HepG2 (cell line): ENCODE data around the gene SYNDIG1. TPM values are rescaled to one million over a fixed set of nuclear protein-coding genes. Genes with fewer than 3 reads are reported as not detected.

ENCODE experiments used
- ATAC-seq: fragments of 200-7000 bp; cut with Tn5 transposase; 3 replicates; pipeline ENCODE4 v1.9.1; 2020; ENCODE audit warnings: mild to moderate bottlenecking, moderate library complexity
- BruUV-seq: library from RNA; stranded (reverse); fragments of 400-500 nt; replicated peaks from 2 replicates; lab custom pipeline; 2021; lab: Mats Ljungman, UMichigan
- CTCF ChIA-PET: fragments of 300-600 bp; formaldehyde crosslinking; extraction: SDS; loops from one replicate; lab custom pipeline; 2021; ENCODE audit warnings: low total read pairs, inconsistent platforms, low intra/inter-chr PET ratio; lab: Yijun Ruan, JAX
- POLR2A ChIA-PET: fragments of 350-600 bp; sonication (Branson Sonifier 250); formaldehyde crosslinking; loops from one replicate; lab custom pipeline; 2020; ENCODE audit warnings: antibody characterized with exemption, inconsistent platforms; lab: Yijun Ruan, JAX
- DNase-seq: peaks from one replicate; pipeline ENCODE4 v3.0.0-alpha.2; 2015; ENCODE audit warnings: low spot score
- FAIRE-seq: peaks from 3 replicates; lab custom pipeline; 2011; peaks lifted over from hg19 to GRCh38; lab: Jason Lieb, UNC
- H2AFZ ChIP-seq: one replicate; pipeline ENCODE4 v1.6.1; 2011; ENCODE audit warnings: low read length, inconsistent platforms
- H3K27ac ChIP-seq: fragments of 300-600 bp; 3 replicates; pipeline ENCODE4 v1.8.0; 2011; ENCODE audit warnings: mixed run types, mild to moderate bottlenecking, mixed read lengths, low read length, inconsistent platforms; ENCODE audit not compliant: insufficient read depth; ENCODE audit errors: extremely low read length
- H3K27me3 ChIP-seq, 2 experiments: fragments of 200-600 bp in 1 of 2; 2 replicates in 1 of 2; 3 replicates in 1 of 2; pipeline versions ENCODE4 v1.6.0 to v1.8.0; 2011; ENCODE audit warnings: low read length in 2 of 2, mild to moderate bottlenecking in 2 of 2, moderate library complexity in 2 of 2, inconsistent platforms in 1 of 2; ENCODE audit not compliant: insufficient read depth in 2 of 2, control insufficient read depth in 1 of 2
- H3K36me3 ChIP-seq, 2 experiments: fragments of 200-600 bp in 1 of 2; replicated peaks in 1 of 2; 2 replicates in 1 of 2; 3 replicates in 1 of 2; pipeline versions ENCODE4 v1.5.1 to v1.8.0; 2011; ENCODE audit warnings: low read length in 2 of 2, inconsistent platforms in 1 of 2; ENCODE audit not compliant: insufficient read depth in 2 of 2, control insufficient read depth in 1 of 2
- H3K4me1 ChIP-seq: 2 replicates; pipeline ENCODE4 v1.5.1; 2012; ENCODE audit warnings: low read length, inconsistent platforms; ENCODE audit not compliant: insufficient read depth
- H3K4me2 ChIP-seq: 2 replicates; pipeline ENCODE4 v1.6.0; 2011; ENCODE audit warnings: low read depth, low read length, inconsistent platforms
- H3K4me3 ChIP-seq, 3 experiments: fragments of 200-600 bp in 1 of 3; sonication (generic), shearing (Covaris generic) in 1 of 3; replicated peaks in 1 of 3; 2 replicates each; pipeline ENCODE4 v1.5.1; 2011 to 2016; ENCODE audit warnings: low read length in 3 of 3, inconsistent platforms in 2 of 3, low read depth in 2 of 3, mild to moderate bottlenecking in 2 of 3, control low read depth in 1 of 3, mixed read lengths in 1 of 3; ENCODE audit not compliant: insufficient read depth in 1 of 3
- H3K79me2 ChIP-seq: one replicate; pipeline ENCODE4 v1.6.1; 2011; ENCODE audit warnings: low read length, inconsistent platforms; ENCODE audit not compliant: insufficient read depth
- H3K9ac ChIP-seq: 2 replicates; pipeline ENCODE4 v1.6.0; 2011; ENCODE audit warnings: mild to moderate bottlenecking, low read depth, low read length, inconsistent platforms; ENCODE audit not compliant: insufficient read depth
- H3K9me3 ChIP-seq: 2 replicates; pipeline ENCODE4 v1.5.1; 2012; ENCODE audit warnings: mild to moderate bottlenecking, low read length
- H4K20me1 ChIP-seq: 2 replicates; pipeline ENCODE4 v1.6.0; 2011; ENCODE audit warnings: inconsistent platforms, mild to moderate bottlenecking, low read length, moderate library complexity; ENCODE audit not compliant: insufficient read depth
- AHR ChIP-seq: IDR thresholded peaks from 2 replicates; pipeline ENCODE4 v1.6.1; 2018; ENCODE audit warnings: missing genetic modification reagents, missing compliant biosample characterization
- MEIS1 ChIP-seq: sonication (generic); formaldehyde crosslinking; IDR thresholded peaks from 2 replicates; pipeline ENCODE4 v1.9.0; 2021; ENCODE audit warnings: mild to moderate bottlenecking, missing genetic modification reagents, moderate library complexity, borderline replicate concordance
- PHF8 ChIP-seq: sonication (generic); formaldehyde crosslinking; IDR thresholded peaks from 2 replicates; pipeline ENCODE4 v1.5.0; 2020; ENCODE audit warnings: missing genetic modification reagents
- ZBTB20 ChIP-seq: sonication (generic); formaldehyde crosslinking; IDR thresholded peaks from 2 replicates; pipeline ENCODE4 v1.8.1; 2023; ENCODE audit warnings: missing genetic modification reagents, low read depth, mild to moderate bottlenecking, borderline replicate concordance
- WGBS: methylation state at CpG from one replicate; pipeline ENCODE4 v1.1.6; 2017; ENCODE audit warnings: low lambda C conversion rate; 5-methylcytosine and 5-hydroxymethylcytosine counted together
- in situ Hi-C: cut with HindIII; loops from 2 replicates; pipeline ENCODE4 v1.10.0; 2017; ENCODE audit warnings: low pct_unique_long_range_greater_than_20kb; ENCODE audit not compliant: extremely low pct_ligation_motif_present
- intact Hi-C: fragments of 100-400 bp; cut with micrococcal nuclease; formaldehyde crosslinking; loops from one replicate; pipeline ENCODE4 v1.10.0; 2022; ENCODE audit not compliant: unreplicated experiment
- polyA plus RNA-seq, 8 experiments: library from polyadenylated mRNA; depleted of rRNA in 3 of 8; stranded (reverse) in 7 of 8; unstranded in 1 of 8; fragments of >200 nt; fragmentation: Illumina TruSeq in 4 of 8; extraction: Trizol in 4 of 8; gene quantifications; 2 replicates each; pipeline versions ENCODE4 v1.2.1 to v1.2.3, GENCODE V29; 2011 to 2016; ENCODE audit warnings: low read depth in 4 of 8, missing spikeins in 1 of 8, mixed read lengths in 1 of 8; ENCODE audit not compliant: insufficient read depth in 1 of 8
- total RNA-seq, 5 experiments: library from RNA; depleted of rRNA; stranded (reverse); fragments of >200 nt; fragmentation: Illumina TruSeq; extraction: Trizol; gene quantifications; 2 replicates each; pipeline ENCODE4 v1.2.3, GENCODE V29; 2016; ENCODE audit warnings: low read depth in 1 of 5
- TF ChIP-seq, protein P1 (sequence below), 2 experiments: sonication (generic) in 1 of 2; formaldehyde crosslinking in 1 of 2; IDR thresholded peaks; 2 replicates each; pipeline versions ENCODE4 v1.6.1 to v1.9.0; 2014 to 2022; ENCODE audit warnings: antibody characterized with exemption in 1 of 2, borderline replicate concordance in 1 of 2, inconsistent platforms in 1 of 2, low read depth in 1 of 2, missing genetic modification reagents in 1 of 2
- TF ChIP-seq, protein P2 (sequence below): sonication (generic); formaldehyde crosslinking; IDR thresholded peaks from 2 replicates; pipeline ENCODE4 v1.9.0; 2021; ENCODE audit warnings: missing genetic modification reagents, borderline replicate concordance

The SYNDIG1 gene
- total and polyA plus RNA-seq, 2 of the 13 experiments (the other 11 are each of a cell fraction or from before 2014, with no cell fraction given): not detected

DNA sequence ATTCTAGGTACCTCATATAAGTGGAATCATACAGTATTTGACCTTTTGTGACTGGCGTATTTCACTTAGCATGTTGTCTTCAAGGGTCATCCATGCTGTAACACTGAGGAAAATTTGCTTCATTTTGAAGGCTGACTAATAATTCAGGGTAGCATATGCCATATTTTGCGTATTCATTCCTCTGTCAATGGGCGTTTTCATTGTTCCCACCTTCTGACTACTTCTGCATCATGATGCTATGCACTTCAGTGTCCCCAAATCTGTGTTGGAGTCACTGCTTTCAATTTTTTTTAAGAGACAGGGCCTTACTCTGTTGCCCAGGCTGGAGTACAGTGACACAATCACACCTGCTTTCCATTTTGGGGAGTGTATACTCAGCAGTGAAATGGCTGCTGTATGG, 51.6 kb downstream of the SYNDIG1 start:
- no TSS peak for BruUV-seq
- ChIA-PET POLR2A (no interaction called here), CTCF (no interaction called here)
- Histone ChIP-seq H3K27ac (no peak overlapping the region), H3K36me3 (no peaks in the 10 kb centered on the region), H3K9ac (no peak overlapping the region), H3K27me3 (peaks cover 2 to 9% of the 10 kb centered on the region in 2 experiments; a peak in 1 of 5 replicates), H4K20me1 (no peaks in the 10 kb centered on the region), H3K4me3 (no peak overlapping the region), H3K79me2 (no peaks in the 10 kb centered on the region), H2AFZ (no peak overlapping the region), H3K4me2 (no peak overlapping the region), H3K9me3 (no peaks in the 10 kb centered on the region), H3K4me1 (no peaks in the 10 kb centered on the region)
- intact Hi-C loops (no loop called here), in situ Hi-C loops (no loop called here)
- 23% methylated on average over 3 of the region's 3 CpGs for WGBS
- DNase-seq: no peak
- FAIRE-seq: peak; percentile 15
- no peak for ATAC-seq
- TF ChIP-seq PHF8 (CRISPR knock-in tag): no peak
- TF ChIP-seq, protein P1, sequence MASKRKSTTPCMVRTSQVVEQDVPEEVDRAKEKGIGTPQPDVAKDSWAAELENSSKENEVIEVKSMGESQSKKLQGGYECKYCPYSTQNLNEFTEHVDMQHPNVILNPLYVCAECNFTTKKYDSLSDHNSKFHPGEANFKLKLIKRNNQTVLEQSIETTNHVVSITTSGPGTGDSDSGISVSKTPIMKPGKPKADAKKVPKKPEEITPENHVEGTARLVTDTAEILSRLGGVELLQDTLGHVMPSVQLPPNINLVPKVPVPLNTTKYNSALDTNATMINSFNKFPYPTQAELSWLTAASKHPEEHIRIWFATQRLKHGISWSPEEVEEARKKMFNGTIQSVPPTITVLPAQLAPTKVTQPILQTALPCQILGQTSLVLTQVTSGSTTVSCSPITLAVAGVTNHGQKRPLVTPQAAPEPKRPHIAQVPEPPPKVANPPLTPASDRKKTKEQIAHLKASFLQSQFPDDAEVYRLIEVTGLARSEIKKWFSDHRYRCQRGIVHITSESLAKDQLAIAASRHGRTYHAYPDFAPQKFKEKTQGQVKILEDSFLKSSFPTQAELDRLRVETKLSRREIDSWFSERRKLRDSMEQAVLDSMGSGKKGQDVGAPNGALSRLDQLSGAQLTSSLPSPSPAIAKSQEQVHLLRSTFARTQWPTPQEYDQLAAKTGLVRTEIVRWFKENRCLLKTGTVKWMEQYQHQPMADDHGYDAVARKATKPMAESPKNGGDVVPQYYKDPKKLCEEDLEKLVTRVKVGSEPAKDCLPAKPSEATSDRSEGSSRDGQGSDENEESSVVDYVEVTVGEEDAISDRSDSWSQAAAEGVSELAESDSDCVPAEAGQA (IDR thresholded peaks at IDR 0.05; ENCODE audit: low read depth): no peak
- TF ChIP-seq, protein P1 (CRISPR knock-in tag; IDR thresholded peaks at IDR 0.05; ENCODE audit: borderline replicate concordance): no peak
- TF ChIP-seq, protein P2, sequence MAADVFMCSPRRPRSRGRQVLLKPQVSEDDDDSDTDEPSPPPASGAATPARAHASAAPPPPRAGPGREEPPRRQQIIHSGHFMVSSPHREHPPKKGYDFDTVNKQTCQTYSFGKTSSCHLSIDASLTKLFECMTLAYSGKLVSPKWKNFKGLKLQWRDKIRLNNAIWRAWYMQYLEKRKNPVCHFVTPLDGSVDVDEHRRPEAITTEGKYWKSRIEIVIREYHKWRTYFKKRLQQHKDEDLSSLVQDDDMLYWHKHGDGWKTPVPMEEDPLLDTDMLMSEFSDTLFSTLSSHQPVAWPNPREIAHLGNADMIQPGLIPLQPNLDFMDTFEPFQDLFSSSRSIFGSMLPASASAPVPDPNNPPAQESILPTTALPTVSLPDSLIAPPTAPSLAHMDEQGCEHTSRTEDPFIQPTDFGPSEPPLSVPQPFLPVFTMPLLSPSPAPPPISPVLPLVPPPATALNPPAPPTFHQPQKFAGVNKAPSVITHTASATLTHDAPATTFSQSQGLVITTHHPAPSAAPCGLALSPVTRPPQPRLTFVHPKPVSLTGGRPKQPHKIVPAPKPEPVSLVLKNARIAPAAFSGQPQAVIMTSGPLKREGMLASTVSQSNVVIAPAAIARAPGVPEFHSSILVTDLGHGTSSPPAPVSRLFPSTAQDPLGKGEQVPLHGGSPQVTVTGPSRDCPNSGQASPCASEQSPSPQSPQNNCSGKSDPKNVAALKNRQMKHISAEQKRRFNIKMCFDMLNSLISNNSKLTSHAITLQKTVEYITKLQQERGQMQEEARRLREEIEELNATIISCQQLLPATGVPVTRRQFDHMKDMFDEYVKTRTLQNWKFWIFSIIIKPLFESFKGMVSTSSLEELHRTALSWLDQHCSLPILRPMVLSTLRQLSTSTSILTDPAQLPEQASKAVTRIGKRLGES (CRISPR knock-in tag): no peak
- TF ChIP-seq ZBTB20: no peak
- TF ChIP-seq MEIS1 (CRISPR knock-in tag): no peak
- TF ChIP-seq AHR (CRISPR knock-in tag): no peak
